HG03432 (cell line): Measurements from ENCODE around the gene CACNA1C.

ENCODE experiments used
- ATAC-seq: cut with Tn5 transposase; IDR thresholded peaks from one replicate; pipeline ENCODE4 v1.9.1; 2021; ENCODE audit warnings: mild to moderate bottlenecking, moderate library complexity; ENCODE audit not compliant: unreplicated experiment

Gene CACNA1C

GRCh38 chr12:2493086-2493485 is 440.3 kb downstream of the CACNA1C start:
- no peak for ATAC-seq

- ATAC-seq, result no peak
Measured at GRCh38 chr12:2494486-2495192, 441.9 kb downstream of the CACNA1C start.

GRCh38 chr12:2495417-2496112 is 442.8 kb downstream of the CACNA1C start:
- no peak for ATAC-seq

- ATAC-seq, result no peak
Measured at GRCh38 chr12:2498964-2499500, 446.2 kb downstream of the CACNA1C start.

- no peak for ATAC-seq
Measured at GRCh38 chr12:2501464-2502191, 448.8 kb downstream of the CACNA1C start.

- no peak for ATAC-seq
Measured at GRCh38 chr12:2503036-2503435, 450.2 kb downstream of the CACNA1C start.

DNA sequence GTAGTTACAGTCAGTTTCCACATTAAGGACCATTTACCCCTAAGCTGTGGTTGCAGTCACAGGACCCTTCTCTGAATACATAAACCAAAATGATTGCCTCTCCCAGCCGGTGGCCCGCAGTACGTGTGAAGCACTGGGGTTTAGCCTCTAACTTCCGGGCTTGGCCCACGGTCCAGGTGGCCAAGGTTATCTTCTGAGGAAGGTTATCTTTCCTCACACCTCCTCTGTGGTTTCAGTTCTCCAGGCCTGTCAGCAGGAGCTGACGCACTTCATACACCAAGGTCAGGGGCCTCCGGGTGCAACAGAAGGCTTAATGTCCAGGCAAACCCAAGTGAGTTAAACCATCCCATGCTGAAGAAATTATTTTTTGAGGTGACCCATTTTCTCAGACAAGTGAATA is 451.0 kb downstream of the CACNA1C start:
- no peak for ATAC-seq

DNA sequence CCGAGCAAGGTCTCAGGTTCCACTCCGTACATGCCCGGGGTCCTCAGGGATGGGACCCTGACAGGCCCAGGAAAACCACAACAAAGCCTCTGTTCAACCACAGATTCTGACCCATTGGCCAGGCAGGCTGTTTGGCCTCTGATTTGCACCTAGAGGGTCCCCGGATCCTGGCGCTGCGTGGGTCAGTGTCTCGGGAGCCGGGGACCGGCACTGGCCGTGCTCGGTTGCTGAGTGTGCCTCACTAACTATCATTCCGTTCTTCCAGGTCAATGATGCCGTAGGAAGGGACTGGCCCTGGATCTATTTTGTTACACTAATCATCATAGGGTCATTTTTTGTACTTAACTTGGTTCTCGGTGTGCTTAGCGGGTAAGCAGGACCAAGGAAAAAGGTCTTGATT is 451.8 kb downstream of the CACNA1C start:
- no peak for ATAC-seq

GRCh38 chr12:2507814-2508213 is 455.0 kb downstream of the CACNA1C start:
- ATAC-seq, result no peak

- no peak for ATAC-seq
Measured at GRCh38 chr12:2509137-2509536, 456.4 kb downstream of the CACNA1C start.

- ATAC-seq, result no peak
Measured at GRCh38 chr12:2510045-2510444, 457.3 kb downstream of the CACNA1C start.

- no peak for ATAC-seq
Measured at GRCh38 chr12:2513141-2514037, 460.6 kb downstream of the CACNA1C start.

GRCh38 chr12:2514038-2514340 is 461.2 kb downstream of the CACNA1C start:
- ATAC-seq, result no peak

DNA sequence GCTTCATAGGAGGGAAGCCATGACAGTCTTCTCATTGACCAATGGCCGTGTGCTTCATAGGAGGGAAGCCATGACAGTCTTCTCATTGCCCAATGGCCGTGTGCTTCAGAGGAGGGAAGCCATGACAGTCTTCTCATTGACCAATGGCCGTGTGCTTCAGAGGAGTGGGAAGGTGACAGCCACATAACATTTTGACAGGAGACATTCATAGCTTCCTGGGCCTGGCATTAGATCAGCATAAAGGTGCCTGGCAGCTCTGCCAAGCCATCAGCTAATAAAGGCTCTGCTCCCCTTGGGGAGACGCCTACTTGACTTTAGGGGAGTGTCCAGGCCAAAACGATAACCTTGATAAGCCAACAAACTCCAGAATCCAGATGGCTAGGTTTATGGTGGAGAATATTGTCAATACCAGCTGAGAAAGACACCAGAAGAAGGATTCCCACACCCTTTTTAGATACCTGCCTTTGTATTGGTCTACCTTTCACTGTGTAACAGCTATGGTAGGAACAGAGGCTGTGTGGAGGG is 468.0 kb downstream of the CACNA1C start:
- ATAC-seq, result no peak

- no peak for ATAC-seq
Measured at GRCh38 chr12:2523317-2523716, 470.5 kb downstream of the CACNA1C start.

DNA sequence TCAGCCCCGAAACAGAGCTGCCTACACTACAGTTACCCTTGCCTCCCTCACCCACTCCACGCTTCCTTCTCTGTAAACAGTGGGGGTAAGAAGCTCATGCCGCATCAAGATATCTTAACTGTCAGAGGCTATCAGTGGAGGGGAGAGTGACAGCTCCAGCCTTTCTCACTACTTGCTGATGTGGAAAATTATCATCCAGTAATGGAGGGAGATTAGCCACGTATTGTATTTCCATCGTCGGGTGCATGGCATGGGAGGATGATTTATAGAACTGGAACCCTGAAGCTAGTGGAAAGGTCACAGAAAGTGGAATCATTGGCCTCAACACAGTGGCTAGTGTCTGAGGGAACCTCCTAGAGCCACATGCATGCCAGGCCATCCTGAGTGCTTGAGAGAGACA is 471.1 kb downstream of the CACNA1C start:
- ATAC-seq, result no peak

DNA sequence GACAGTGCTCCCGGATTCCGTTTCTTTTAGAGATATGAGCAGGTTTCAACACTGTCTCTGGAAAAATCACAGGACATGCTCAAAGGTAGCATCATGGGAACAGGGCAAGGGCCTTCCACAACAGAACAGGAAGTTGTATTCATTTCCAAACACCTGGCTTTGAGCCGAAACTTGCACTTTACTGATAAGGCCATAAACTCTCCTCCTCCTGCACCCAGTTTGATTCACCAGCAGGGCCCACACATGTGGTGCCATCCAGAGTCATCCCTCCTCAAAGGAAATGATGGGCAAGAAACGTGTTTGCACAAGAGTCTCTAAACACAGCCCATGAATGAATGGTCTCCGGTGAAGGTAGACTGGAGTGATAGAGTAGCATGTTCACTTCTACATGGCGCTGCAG is 473.6 kb downstream of the CACNA1C start:
- ATAC-seq, result no peak

GRCh38 chr12:2528001-2528400 is 475.2 kb downstream of the CACNA1C start:
- no peak for ATAC-seq

DNA sequence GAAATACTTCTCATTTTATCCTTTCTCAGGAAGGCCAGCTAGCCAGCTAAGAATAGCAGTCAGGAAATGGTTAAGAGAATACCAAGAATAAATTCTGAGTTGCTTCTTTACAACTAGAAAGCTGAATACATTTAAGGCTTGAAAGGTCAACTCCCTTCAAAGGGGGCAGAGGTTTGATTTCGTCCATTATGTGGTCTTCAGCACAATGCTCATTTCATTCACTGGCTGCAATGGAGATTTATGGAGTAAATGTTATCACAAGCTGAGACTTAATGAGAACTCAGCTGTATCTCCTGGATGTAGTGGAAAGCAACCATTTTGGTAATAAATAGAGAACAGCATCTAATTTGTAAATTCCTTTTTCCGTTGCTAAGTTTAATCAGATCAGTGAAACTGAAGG is 477.0 kb downstream of the CACNA1C start:
- no peak for ATAC-seq

DNA sequence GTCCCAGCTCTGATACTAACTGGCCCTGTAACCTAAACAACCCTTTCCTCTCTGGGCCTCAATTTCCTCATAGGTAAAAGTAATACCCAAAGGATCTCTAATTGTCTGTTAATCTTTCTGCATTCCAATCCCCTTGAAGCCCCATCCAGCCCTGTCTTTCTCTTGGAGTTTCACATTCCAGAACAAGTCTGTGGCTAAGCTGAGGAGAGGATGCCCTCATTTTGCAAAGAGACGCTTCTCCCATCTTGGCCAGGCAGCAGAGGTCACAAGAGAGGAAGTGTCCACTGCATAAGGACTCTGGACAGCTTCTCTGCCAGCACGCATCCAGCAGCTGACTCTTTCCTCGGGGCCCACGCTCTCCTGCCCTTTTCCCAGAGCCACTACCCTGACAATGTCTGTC is 478.6 kb downstream of the CACNA1C start:
- no peak for ATAC-seq

DNA sequence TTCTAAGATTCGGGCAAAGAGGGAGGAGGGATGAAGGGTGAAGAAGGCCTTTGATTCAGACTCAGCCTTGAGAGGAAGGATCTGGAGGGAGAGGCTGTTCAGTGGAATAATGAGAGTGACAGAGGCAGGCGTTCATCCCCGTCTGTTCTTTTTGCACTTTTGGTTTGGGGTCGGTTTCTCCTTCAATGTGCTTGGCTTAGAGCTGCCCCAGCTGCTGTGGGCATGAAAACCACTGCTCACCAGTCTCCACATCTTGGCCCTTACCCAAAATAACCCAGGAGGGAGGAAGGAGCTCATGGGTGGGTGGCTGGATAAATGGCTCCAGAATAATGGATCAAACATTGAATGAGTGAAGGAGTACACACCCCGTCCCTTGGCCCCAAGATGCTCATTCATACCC is 480.2 kb downstream of the CACNA1C start:
- ATAC-seq, result no peak
